Esophagus squamous epithelium (tissue), 4 donors: Measurements from ENCODE around the gene DHRS4.

Experiments
- CTCF ChIP-seq, 6 experiments: fragments of 450-650 bp in 4 of 6; fragments of 200-600 bp in 2 of 6; sonication (generic) in 2 of 6; IDR thresholded peaks; one replicate each; pipeline ENCODE4 v1.5.1; 2016 to 2019; ENCODE audit warnings: antibody characterized with exemption in 6 of 6, mild to moderate bottlenecking in 4 of 6, moderate library complexity in 4 of 6
- POLR2A ChIP-seq, 4 donors: fragments of 450-650 bp; IDR thresholded peaks; one replicate each; pipeline ENCODE4 v1.6.1; 2017; ENCODE audit warnings: antibody characterized with exemption in 4 of 4, mild to moderate bottlenecking in 4 of 4, moderate library complexity in 3 of 4

GRCh38 chr14:23926543-23926942, 27.0 kb upstream of the DHRS4 start:
- TF ChIP-seq CTCF (IDR thresholded peaks at IDR 0.05) (no peak), POLR2A (IDR thresholded peaks at IDR 0.05) (no peak)
